ENCODE results near the gene ATP8A2.

GRCh38 chr13:25872481-25873241 is 500.9 kb downstream of the ATP8A2 start:
- TF ChIP-seq POLR2AphosphoS5 (IDR thresholded peaks at IDR 0.05) (no peak), POLR2A (IDR thresholded peaks at IDR 0.05) (no peak), CTCF (IDR thresholded peaks at IDR 0.05) (no peak), EP300 (IDR thresholded peaks at IDR 0.05) (no peak)

All from upper lobe of left lung (tissue), 4 donors.